Kidney (tissue), 14 donors: ENCODE data around the gene SMPD3. TPM values are rescaled to one million over a fixed set of nuclear protein-coding genes. Genes with fewer than 3 reads are reported as not detected.

ENCODE experiments used
- DNase-seq, 5 donors: peaks; one replicate each; pipeline ENCODE4 v3.0.0-alpha.2; 2013 to 2020
- FAIRE-seq: peaks from 2 replicates; lab custom pipeline; 2012; peaks lifted over from hg19 to GRCh38; lab: Jason Lieb, UNC
- H3K27ac ChIP-seq, 2 donors: one replicate each; pipeline ENCODE4 v1.7.0; 2013; ENCODE audit warnings: low read depth in 2 of 2, low read length in 2 of 2, inconsistent platforms in 1 of 2
- H3K27me3 ChIP-seq: one replicate; pipeline ENCODE4 v1.7.1; 2013; ENCODE audit warnings: low read length, inconsistent platforms; ENCODE audit not compliant: control insufficient read depth, insufficient read depth
- H3K36me3 ChIP-seq, 3 donors: one replicate each; pipeline versions ENCODE4 v1.7.0 to v1.7.1; 2013; ENCODE audit warnings: low read length in 3 of 3, control low read depth in 1 of 3, inconsistent platforms in 1 of 3; ENCODE audit not compliant: insufficient read depth in 3 of 3, control insufficient read depth in 2 of 3
- H3K4me1 ChIP-seq, 3 donors: one replicate each; pipeline versions ENCODE4 v1.7.0 to v1.7.1; 2013; ENCODE audit warnings: low read length in 3 of 3, inconsistent platforms in 1 of 3, low read depth in 1 of 3; ENCODE audit not compliant: control insufficient read depth in 2 of 3, insufficient read depth in 2 of 3
- H3K4me3 ChIP-seq, 3 donors: one replicate each; pipeline versions ENCODE4 v1.7.0 to v1.8.1; 2013; ENCODE audit warnings: low read length in 3 of 3, control low read depth in 1 of 3, inconsistent platforms in 1 of 3
- H3K9ac ChIP-seq, 3 donors: one replicate each; pipeline versions ENCODE4 v1.7.0 to v1.7.1; 2013; ENCODE audit warnings: low read length in 3 of 3, control low read depth in 1 of 3, inconsistent platforms in 1 of 3
- H3K9me3 ChIP-seq, 3 donors: one replicate each; pipeline versions ENCODE4 v1.7.0 to v1.7.1; 2013; ENCODE audit warnings: low read length in 3 of 3, control low read depth in 1 of 3, inconsistent platforms in 1 of 3; ENCODE audit not compliant: control insufficient read depth in 2 of 3, insufficient read depth in 1 of 3
- intact Hi-C: fragments of 100-400 bp; cut with DNase I; formaldehyde crosslinking; loops from one replicate; pipeline ENCODE4 v1.11.1; 2022
- polyA plus RNA-seq: library from polyadenylated mRNA; stranded (reverse); fragments of 350-450 nt; fragmentation: Illumina TruSeq; extraction: RNeasy Lipid Tissue Mini Kit (QIAGEN cat#74804); gene quantifications from one replicate; pipeline ENCODE4 v1.2.3, GENCODE V29; 2014; ENCODE audit warnings: low read depth, low replicate concordance; ENCODE audit not compliant: insufficient read depth
- total RNA-seq: library from RNA; stranded (reverse); fragmentation: NEBNext Ultra II Directional; extraction: Animal tissue kit (Norgen Biotek cat#: 25700); gene quantifications from one replicate; pipeline ENCODE4 v1.2.1, GENCODE V29; 2021
- TF ChIP-seq, protein P1 (sequence below): IDR thresholded peaks from 3 replicates; pipeline ENCODE4 v1.5.1; 2012; ENCODE audit warnings: mild to moderate bottlenecking, moderate library complexity, borderline replicate concordance; ENCODE audit not compliant: insufficient read depth; ENCODE audit errors: extremely low read depth
- donor health status: control.
- donor health status: control.
- donor health status: control.
- donor health status: control.
- donor health status: control.
- donor health status: DM: yes; HTN: yes; CAD: no.
- donor health status: Normal renal cell carcinoma (clear cell type).

The SMPD3 gene
- total and polyA plus RNA-seq, 2 donors from 2014 or later = 0.28 to 0.72 TPM

- Histone ChIP-seq H3K27ac (no peak overlapping the region), H3K36me3 (no peaks in the 10 kb centered on the region), H3K4me1 (peaks cover 0 to 4% (median 0%) of the 10 kb centered on the region in 3 donors), H3K27me3 (no peaks in the 10 kb centered on the region), H3K9ac (no peak overlapping the region), H3K4me3 (no peak overlapping the region), H3K9me3 (no peaks in the 10 kb centered on the region)
- DNase-seq = peak in 3 of 5 donors; percentile 25 to 46 (median 37)
- no peak for FAIRE-seq
- TF ChIP-seq, protein P1, sequence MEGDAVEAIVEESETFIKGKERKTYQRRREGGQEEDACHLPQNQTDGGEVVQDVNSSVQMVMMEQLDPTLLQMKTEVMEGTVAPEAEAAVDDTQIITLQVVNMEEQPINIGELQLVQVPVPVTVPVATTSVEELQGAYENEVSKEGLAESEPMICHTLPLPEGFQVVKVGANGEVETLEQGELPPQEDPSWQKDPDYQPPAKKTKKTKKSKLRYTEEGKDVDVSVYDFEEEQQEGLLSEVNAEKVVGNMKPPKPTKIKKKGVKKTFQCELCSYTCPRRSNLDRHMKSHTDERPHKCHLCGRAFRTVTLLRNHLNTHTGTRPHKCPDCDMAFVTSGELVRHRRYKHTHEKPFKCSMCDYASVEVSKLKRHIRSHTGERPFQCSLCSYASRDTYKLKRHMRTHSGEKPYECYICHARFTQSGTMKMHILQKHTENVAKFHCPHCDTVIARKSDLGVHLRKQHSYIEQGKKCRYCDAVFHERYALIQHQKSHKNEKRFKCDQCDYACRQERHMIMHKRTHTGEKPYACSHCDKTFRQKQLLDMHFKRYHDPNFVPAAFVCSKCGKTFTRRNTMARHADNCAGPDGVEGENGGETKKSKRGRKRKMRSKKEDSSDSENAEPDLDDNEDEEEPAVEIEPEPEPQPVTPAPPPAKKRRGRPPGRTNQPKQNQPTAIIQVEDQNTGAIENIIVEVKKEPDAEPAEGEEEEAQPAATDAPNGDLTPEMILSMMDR = no peak
- intact Hi-C loops = no loop called here
Observed at GRCh38 chr16:68406458-68407152, 41.7 kb downstream of the SMPD3 start.

- peaks cover 0 to 4% (median 0%) of the 10 kb centered on the region in 3 donors for H3K4me1 ChIP-seq
- no peaks in the 10 kb centered on the region for H3K9me3 ChIP-seq
- H3K27me3 ChIP-seq = no peaks in the 10 kb centered on the region
- intact Hi-C loops = no loop called here
- no peak overlapping the region for H3K9ac ChIP-seq
- no peak overlapping the region for H3K4me3 ChIP-seq
- FAIRE-seq (no peak), DNase-seq (no peak)
- H3K36me3 ChIP-seq = no peaks in the 10 kb centered on the region
- no peak overlapping the region for H3K27ac ChIP-seq
- TF ChIP-seq, protein P1 = no peak
Observed at GRCh38 chr16:68404736-68405345, 43.5 kb downstream of the SMPD3 start.

- intact Hi-C loops = no loop called here
- FAIRE-seq = no peak
- DNase-seq = no peak
Observed at GRCh38 chr16:68403704-68404103, 44.6 kb downstream of the SMPD3 start.

More at GRCh38 chr16:68403704-68404103, 44.6 kb downstream of the SMPD3 start:
- Histone ChIP-seq H3K9ac (no peak overlapping the region), H3K4me1 (peaks cover 0 to 4% (median 0%) of the 10 kb centered on the region in 3 donors), H3K9me3 (no peaks in the 10 kb centered on the region), H3K27ac (no peak overlapping the region), H3K36me3 (no peaks in the 10 kb centered on the region), H3K4me3 (no peak overlapping the region), H3K27me3 (no peaks in the 10 kb centered on the region)
- TF ChIP-seq, protein P1 = no peak
